ENCODE measurements around the gene NPHP1.

- no peak for TF ChIP-seq CTCF (IDR thresholded peaks at IDR 0.05; ENCODE audit: insufficient read depth, low read length, poor library complexity, severe bottlenecking)
- TF ChIP-seq EZH2phosphoT487 (conservative IDR thresholded peaks at IDR 0.05; ENCODE audit: low read length): no peak
Measured at GRCh38 chr2:110146183-110146944, 58.4 kb downstream of the NPHP1 start.
